ENCODE results near the gene ERCC6L2.

- TF ChIP-seq GATA3 (IDR thresholded peaks at IDR 0.05; ENCODE audit: low read depth, low read length) (no peak), GATA2 (IDR thresholded peaks at IDR 0.05; ENCODE audit: low read depth, low read length) (no peak)
These were observed 35.4 kb downstream of the ERCC6L2 start for GRCh38 chr9:95910770-95911340.

All from SH-SY5Y (cell line).